Hepatocyte (in vitro differentiated cells): ENCODE measurements around the gene FKBP7. TPM values are rescaled to one million over a fixed set of nuclear protein-coding genes. Genes with fewer than 3 reads are reported as not detected.

Experiments used
- DNase-seq: peaks from one replicate; pipeline ENCODE4 v3.0.0-alpha.2; 2016; ENCODE audit warnings: low spot score
- H2AFZ ChIP-seq: fragments of 200-600 bp; sonication (generic); 2 replicates; pipeline ENCODE4 v1.6.0; 2016; ENCODE audit warnings: antibody characterized with exemption, mild to moderate bottlenecking
- H3K27ac ChIP-seq: fragments of 200-600 bp; sonication (generic); 2 replicates; pipeline ENCODE4 v1.5.1; 2016; ENCODE audit warnings: mild to moderate bottlenecking
- H3K27me3 ChIP-seq: fragments of 200-600 bp; sonication (generic); 2 replicates; pipeline ENCODE4 v1.6.1; 2016
- H3K36me3 ChIP-seq: fragments of 200-600 bp; sonication (generic); replicated peaks from 2 replicates; pipeline ENCODE4 v1.5.1; 2016; ENCODE audit warnings: low read depth; ENCODE audit not compliant: insufficient read depth
- H3K4me1 ChIP-seq: fragments of 200-600 bp; sonication (generic); 2 replicates; pipeline ENCODE4 v1.5.1; 2016; ENCODE audit warnings: mild to moderate bottlenecking, moderate library complexity; ENCODE audit not compliant: insufficient read depth
- H3K4me2 ChIP-seq: fragments of 200-600 bp; sonication (generic); 2 replicates; pipeline ENCODE4 v1.6.0; 2016
- H3K4me3 ChIP-seq: fragments of 200-600 bp; sonication (generic); 2 replicates; pipeline ENCODE4 v1.5.1; 2016; ENCODE audit warnings: mild to moderate bottlenecking
- H3K79me2 ChIP-seq: fragments of 200-600 bp; sonication (generic); 2 replicates; pipeline ENCODE4 v1.6.0; 2017; ENCODE audit warnings: mild to moderate bottlenecking
- H3K9me2 ChIP-seq: fragments of 200-600 bp; sonication (generic); replicated peaks from 2 replicates; pipeline ENCODE4 v1.6.0; 2017; ENCODE audit warnings: mild to moderate bottlenecking; ENCODE audit not compliant: insufficient read depth
- H3K9me3 ChIP-seq: fragments of 200-600 bp; sonication (generic); 2 replicates; pipeline ENCODE4 v1.5.1; 2016; ENCODE audit warnings: low read depth, mild to moderate bottlenecking
- H4K20me1 ChIP-seq: fragments of 200-600 bp; sonication (generic); 2 replicates; pipeline ENCODE4 v1.6.0; 2016; ENCODE audit warnings: mild to moderate bottlenecking; ENCODE audit not compliant: insufficient read depth, poor library complexity, severe bottlenecking
- CTCF ChIP-seq: fragments of 200-600 bp; sonication (generic); IDR thresholded peaks from 2 replicates; pipeline ENCODE4 v1.5.1; 2016; ENCODE audit warnings: antibody characterized with exemption, mild to moderate bottlenecking; ENCODE audit not compliant: poor library complexity
- EZH2 ChIP-seq: fragments of 200-600 bp; sonication (generic); IDR thresholded peaks from 2 replicates; pipeline ENCODE4 v1.6.1; 2016; ENCODE audit warnings: antibody characterized with exemption, mild to moderate bottlenecking, borderline replicate concordance
- EZH2phosphoT487 ChIP-seq: fragments of 200-600 bp; sonication (generic); IDR thresholded peaks from one replicate; pipeline ENCODE4 v1.6.1; 2018; ENCODE audit warnings: antibody characterized with exemption, mild to moderate bottlenecking, low read depth, moderate library complexity; ENCODE audit not compliant: unreplicated experiment, severe bottlenecking
- WGBS: methylation state at CpG from one replicate; pipeline ENCODE4 v1.1.6; 2016; ENCODE audit warnings: low lambda C conversion rate; ENCODE audit errors: missing lambda C conversion rate; 5-methylcytosine and 5-hydroxymethylcytosine counted together
- polyA plus RNA-seq: library from polyadenylated mRNA; unstranded; fragments of >200 nt; fragmentation: Nextera tagmentation; extraction: Ambion mirVana; gene quantifications from 2 replicates; pipeline ENCODE4 v1.2.1, GENCODE V29; 2016
- total RNA-seq: library from RNA; depleted of rRNA; stranded (reverse); fragments of >200 nt; gene quantifications from 2 replicates; pipeline ENCODE4 v1.2.3, GENCODE V29; 2014

The FKBP7 gene
- total and polyA plus RNA-seq, 2 experiments from 2014 or later: 45.4 to 93.9 TPM

- H2AFZ ChIP-seq: peak overlapping the region; percentile 70
- H3K27me3 ChIP-seq: no peaks in the 10 kb centered on the region
- no peaks in the 10 kb centered on the region for H3K9me2 ChIP-seq
- DNase-seq: peak; percentile 8
- H3K4me3 ChIP-seq: peak overlapping the region; percentile 79
- no peak for TF ChIP-seq CTCF
- TF ChIP-seq EZH2: no peak
- no peak for TF ChIP-seq EZH2phosphoT487
- peaks cover 7% of the 10 kb centered on the region for H3K4me1 ChIP-seq
- peak overlapping the region; percentile 68 for H3K27ac ChIP-seq
- peak overlapping the region; percentile 80 for H3K4me2 ChIP-seq
- no peaks in the 10 kb centered on the region for H3K9me3 ChIP-seq
- no peaks in the 10 kb centered on the region for H4K20me1 ChIP-seq
- 24% methylated on average over 8 of the region's 8 CpGs for WGBS
- H3K36me3 ChIP-seq: no peaks in the 10 kb centered on the region
- H3K79me2 ChIP-seq: peaks cover 45% of the 10 kb centered on the region
Observed at GRCh38 chr2:178523596-178524134, 45.3 kb upstream of the FKBP7 start.

- H4K20me1 ChIP-seq: no peaks in the 10 kb centered on the region
- peak overlapping the region; percentile 82 for H2AFZ ChIP-seq
- peak overlapping the region; percentile 68 for H3K27ac ChIP-seq
- no peaks in the 10 kb centered on the region for H3K9me3 ChIP-seq
- H3K36me3 ChIP-seq: no peaks in the 10 kb centered on the region
- WGBS: 5% methylated on average over 25 of the region's 25 CpGs
- peaks cover 7% of the 10 kb centered on the region for H3K4me1 ChIP-seq
- no peak for TF ChIP-seq EZH2phosphoT487
- TF ChIP-seq CTCF: peak; percentile 81
- no peak for TF ChIP-seq EZH2
- H3K4me2 ChIP-seq: peak overlapping the region; percentile 80
- peak; percentile 93 for DNase-seq
- no peaks in the 10 kb centered on the region for H3K9me2 ChIP-seq
- no peaks in the 10 kb centered on the region for H3K27me3 ChIP-seq
- H3K79me2 ChIP-seq: peaks cover 39% of the 10 kb centered on the region
- peak overlapping the region; percentile 79 for H3K4me3 ChIP-seq
Observed at GRCh38 chr2:178522950-178523595, 44.7 kb upstream of the FKBP7 start.

GRCh38 chr2:178521304-178522150, 43.1 kb upstream of the FKBP7 start:
- H3K36me3 ChIP-seq: no peaks in the 10 kb centered on the region
- H4K20me1 ChIP-seq: no peaks in the 10 kb centered on the region
- no peaks in the 10 kb centered on the region for H3K27me3 ChIP-seq
- no peak overlapping the region for H2AFZ ChIP-seq
- H3K79me2 ChIP-seq: peaks cover 23% of the 10 kb centered on the region
- H3K9me3 ChIP-seq: no peaks in the 10 kb centered on the region
- H3K4me1 ChIP-seq: peaks cover 7% of the 10 kb centered on the region
- TF ChIP-seq EZH2phosphoT487: no peak
- no peak for TF ChIP-seq EZH2
- no peak for TF ChIP-seq CTCF
- H3K4me3 ChIP-seq: no peak overlapping the region
- H3K27ac ChIP-seq: no peak overlapping the region
- DNase-seq: no peak
- no peak overlapping the region for H3K4me2 ChIP-seq
- WGBS: 95% methylated on average over 11 of the region's 11 CpGs
- no peaks in the 10 kb centered on the region for H3K9me2 ChIP-seq
